ENCODE data around the gene BCAS1.

The BCAS1 gene

GRCh38 chr20:54086507-54087039, 16.2 kb upstream of the BCAS1 start:
- H3K36me3 ChIP-seq (ENCODE audit: insufficient read depth, low read length): no peaks in the 10 kb centered on the region
- H3K4me3 ChIP-seq (ENCODE audit: low read depth in 1 of 2, low read length in 2 of 2): no peak overlapping the region
- H3K9me3 ChIP-seq (ENCODE audit: low read length): no peaks in the 10 kb centered on the region
- H3K9ac ChIP-seq (ENCODE audit: low read length): no peak overlapping the region
- peaks cover 4% of the 10 kb centered on the region for H3K4me1 ChIP-seq (ENCODE audit: insufficient read depth, low read length)
- no peaks in the 10 kb centered on the region for H3K27me3 ChIP-seq (ENCODE audit: control insufficient read depth in 1 of 2, insufficient read depth in 2 of 2, low read length in 2 of 2)
- no peak overlapping the region for H3K27ac ChIP-seq (ENCODE audit: low read depth, low read length)

GRCh38 chr20:54085910-54086309, 15.5 kb upstream of the BCAS1 start:
- Histone ChIP-seq H3K27ac (ENCODE audit: low read depth, low read length) (no peak overlapping the region), H3K9me3 (ENCODE audit: low read length) (no peaks in the 10 kb centered on the region), H3K9ac (ENCODE audit: low read length) (no peak overlapping the region), H3K27me3 (ENCODE audit: control insufficient read depth in 1 of 2, insufficient read depth in 2 of 2, low read length in 2 of 2) (no peaks in the 10 kb centered on the region), H3K4me3 (ENCODE audit: low read depth in 1 of 2, low read length in 2 of 2) (no peak overlapping the region), H3K4me1 (ENCODE audit: insufficient read depth, low read length) (peaks cover 4% of the 10 kb centered on the region), H3K36me3 (ENCODE audit: insufficient read depth, low read length) (no peaks in the 10 kb centered on the region)

GRCh38 chr20:54085425-54085824, 15.0 kb upstream of the BCAS1 start:
- Histone ChIP-seq H3K9me3 (ENCODE audit: low read length) (no peaks in the 10 kb centered on the region), H3K27me3 (ENCODE audit: control insufficient read depth in 1 of 2, insufficient read depth in 2 of 2, low read length in 2 of 2) (no peaks in the 10 kb centered on the region), H3K36me3 (ENCODE audit: insufficient read depth, low read length) (no peaks in the 10 kb centered on the region), H3K27ac (ENCODE audit: low read depth, low read length) (no peak overlapping the region), H3K4me1 (ENCODE audit: insufficient read depth, low read length) (peaks cover 4% of the 10 kb centered on the region), H3K9ac (ENCODE audit: low read length) (no peak overlapping the region), H3K4me3 (ENCODE audit: low read depth in 1 of 2, low read length in 2 of 2) (no peak overlapping the region)

GRCh38 chr20:54084727-54085388, 14.5 kb upstream of the BCAS1 start:
- H3K9ac ChIP-seq (ENCODE audit: low read length): no peak overlapping the region
- no peaks in the 10 kb centered on the region for H3K36me3 ChIP-seq (ENCODE audit: insufficient read depth, low read length)
- no peaks in the 10 kb centered on the region for H3K9me3 ChIP-seq (ENCODE audit: low read length)
- H3K27ac ChIP-seq (ENCODE audit: low read depth, low read length): no peak overlapping the region
- peaks cover 4% of the 10 kb centered on the region for H3K4me1 ChIP-seq (ENCODE audit: insufficient read depth, low read length)
- no peak overlapping the region for H3K4me3 ChIP-seq (ENCODE audit: low read depth in 1 of 2, low read length in 2 of 2)
- no peaks in the 10 kb centered on the region for H3K27me3 ChIP-seq (ENCODE audit: control insufficient read depth in 1 of 2, insufficient read depth in 2 of 2, low read length in 2 of 2)

- no peak overlapping the region for H3K4me3 ChIP-seq (ENCODE audit: low read depth in 1 of 2, low read length in 2 of 2)
- no peak overlapping the region for H3K9ac ChIP-seq (ENCODE audit: low read length)
- H3K27ac ChIP-seq (ENCODE audit: low read depth, low read length): no peak overlapping the region
- H3K36me3 ChIP-seq (ENCODE audit: insufficient read depth, low read length): no peaks in the 10 kb centered on the region
- H3K27me3 ChIP-seq (ENCODE audit: control insufficient read depth in 1 of 2, insufficient read depth in 2 of 2, low read length in 2 of 2): no peaks in the 10 kb centered on the region
- H3K9me3 ChIP-seq (ENCODE audit: low read length): no peaks in the 10 kb centered on the region
- peaks cover 4% of the 10 kb centered on the region for H3K4me1 ChIP-seq (ENCODE audit: insufficient read depth, low read length)
These were observed 13.8 kb upstream of the BCAS1 start for GRCh38 chr20:54084193-54084592.

- H3K9me3 ChIP-seq (ENCODE audit: low read length): no peaks in the 10 kb centered on the region
- no peak overlapping the region for H3K9ac ChIP-seq (ENCODE audit: low read length)
- H3K4me3 ChIP-seq (ENCODE audit: low read depth in 1 of 2, low read length in 2 of 2): no peak overlapping the region
- no peaks in the 10 kb centered on the region for H3K27me3 ChIP-seq (ENCODE audit: control insufficient read depth in 1 of 2, insufficient read depth in 2 of 2, low read length in 2 of 2)
- peaks cover 4% of the 10 kb centered on the region for H3K4me1 ChIP-seq (ENCODE audit: insufficient read depth, low read length)
- H3K27ac ChIP-seq (ENCODE audit: low read depth, low read length): no peak overlapping the region
- no peaks in the 10 kb centered on the region for H3K36me3 ChIP-seq (ENCODE audit: insufficient read depth, low read length)
These were observed 13.1 kb upstream of the BCAS1 start for GRCh38 chr20:54083459-54083858.

GRCh38 chr20:54082100-54082499, 11.7 kb upstream of the BCAS1 start:
- Histone ChIP-seq H3K27ac (ENCODE audit: low read depth, low read length) (no peak overlapping the region), H3K9me3 (ENCODE audit: low read length) (no peaks in the 10 kb centered on the region), H3K4me3 (ENCODE audit: low read depth in 1 of 2, low read length in 2 of 2) (no peak overlapping the region), H3K4me1 (ENCODE audit: insufficient read depth, low read length) (peaks cover 4% of the 10 kb centered on the region), H3K36me3 (ENCODE audit: insufficient read depth, low read length) (no peaks in the 10 kb centered on the region), H3K27me3 (ENCODE audit: control insufficient read depth in 1 of 2, insufficient read depth in 2 of 2, low read length in 2 of 2) (no peaks in the 10 kb centered on the region), H3K9ac (ENCODE audit: low read length) (no peak overlapping the region)

GRCh38 chr20:54079652-54080051, 9.3 kb upstream of the BCAS1 start:
- no peaks in the 10 kb centered on the region for H3K27me3 ChIP-seq (ENCODE audit: control insufficient read depth in 1 of 2, insufficient read depth in 2 of 2, low read length in 2 of 2)
- no peaks in the 10 kb centered on the region for H3K36me3 ChIP-seq (ENCODE audit: insufficient read depth, low read length)
- no peak overlapping the region for H3K4me3 ChIP-seq (ENCODE audit: low read depth in 1 of 2, low read length in 2 of 2)
- no peaks in the 10 kb centered on the region for H3K9me3 ChIP-seq (ENCODE audit: low read length)
- H3K27ac ChIP-seq (ENCODE audit: low read depth, low read length): no peak overlapping the region
- H3K4me1 ChIP-seq (ENCODE audit: insufficient read depth, low read length): no peaks in the 10 kb centered on the region
- no peak overlapping the region for H3K9ac ChIP-seq (ENCODE audit: low read length)

- Histone ChIP-seq H3K4me1 (ENCODE audit: insufficient read depth, low read length) (no peaks in the 10 kb centered on the region), H3K4me3 (ENCODE audit: low read depth in 1 of 2, low read length in 2 of 2) (no peak overlapping the region), H3K36me3 (ENCODE audit: insufficient read depth, low read length) (no peaks in the 10 kb centered on the region), H3K9me3 (ENCODE audit: low read length) (no peaks in the 10 kb centered on the region), H3K27ac (ENCODE audit: low read depth, low read length) (no peak overlapping the region), H3K27me3 (ENCODE audit: control insufficient read depth in 1 of 2, insufficient read depth in 2 of 2, low read length in 2 of 2) (no peaks in the 10 kb centered on the region), H3K9ac (ENCODE audit: low read length) (no peak overlapping the region)
These were observed 8.0 kb upstream of the BCAS1 start for GRCh38 chr20:54078296-54078984.

GRCh38 chr20:54076259-54076658, 5.9 kb upstream of the BCAS1 start:
- no peaks in the 10 kb centered on the region for H3K4me1 ChIP-seq (ENCODE audit: insufficient read depth, low read length)
- no peak overlapping the region for H3K27ac ChIP-seq (ENCODE audit: low read depth, low read length)
- no peaks in the 10 kb centered on the region for H3K27me3 ChIP-seq (ENCODE audit: control insufficient read depth in 1 of 2, insufficient read depth in 2 of 2, low read length in 2 of 2)
- no peak overlapping the region for H3K4me3 ChIP-seq (ENCODE audit: low read depth in 1 of 2, low read length in 2 of 2)
- no peaks in the 10 kb centered on the region for H3K36me3 ChIP-seq (ENCODE audit: insufficient read depth, low read length)
- no peaks in the 10 kb centered on the region for H3K9me3 ChIP-seq (ENCODE audit: low read length)
- H3K9ac ChIP-seq (ENCODE audit: low read length): no peak overlapping the region

GRCh38 chr20:54075322-54075721, 4.9 kb upstream of the BCAS1 start:
- Histone ChIP-seq H3K36me3 (ENCODE audit: insufficient read depth, low read length) (no peaks in the 10 kb centered on the region), H3K4me3 (ENCODE audit: low read depth in 1 of 2, low read length in 2 of 2) (no peak overlapping the region), H3K27me3 (ENCODE audit: control insufficient read depth in 1 of 2, insufficient read depth in 2 of 2, low read length in 2 of 2) (no peaks in the 10 kb centered on the region), H3K9ac (ENCODE audit: low read length) (no peak overlapping the region), H3K27ac (ENCODE audit: low read depth, low read length) (no peak overlapping the region), H3K4me1 (ENCODE audit: insufficient read depth, low read length) (no peaks in the 10 kb centered on the region), H3K9me3 (ENCODE audit: low read length) (no peaks in the 10 kb centered on the region)

- no peaks in the 10 kb centered on the region for H3K36me3 ChIP-seq (ENCODE audit: insufficient read depth, low read length)
- no peaks in the 10 kb centered on the region for H3K27me3 ChIP-seq (ENCODE audit: control insufficient read depth in 1 of 2, insufficient read depth in 2 of 2, low read length in 2 of 2)
- H3K9ac ChIP-seq (ENCODE audit: low read length): no peak overlapping the region
- no peak overlapping the region for H3K27ac ChIP-seq (ENCODE audit: low read depth, low read length)
- H3K4me1 ChIP-seq (ENCODE audit: insufficient read depth, low read length): no peaks in the 10 kb centered on the region
- no peaks in the 10 kb centered on the region for H3K9me3 ChIP-seq (ENCODE audit: low read length)
- no peak overlapping the region for H3K4me3 ChIP-seq (ENCODE audit: low read depth in 1 of 2, low read length in 2 of 2)
These were observed 4.1 kb upstream of the BCAS1 start for GRCh38 chr20:54074511-54074910.

All from muscle layer of colon (tissue), 2 donors.